Pulmonary artery endothelial cell (primary cell): ENCODE data around the gene IL1B. TPM values are rescaled to one million over a fixed set of nuclear protein-coding genes. Genes with fewer than 3 reads are reported as not detected.
"Not testable (repeated sequence)": the region's sequence is repeated elsewhere in the genome, so short reads cannot be mapped to it uniquely, and the experiment has no call there.

Experiments used
- DNase-seq: peaks from one replicate; pipeline ENCODE4 v3.0.0-alpha.2; 2011; ENCODE audit warnings: low read depth, low spot score
- total RNA-seq: library from RNA; depleted of rRNA; stranded (reverse); fragments of >200 nt; gene quantifications from 2 replicates; pipeline ENCODE4 v1.2.3, GENCODE V29; 2014

Gene IL1B
- total RNA-seq = 0.46 TPM in 1 of 2 replicates, not detected in the other

- DNase-seq = peak; percentile 24
Observed at GRCh38 chr2:112836695-112837117, at the start of gene IL1B. IL1B (minus strand) TSS chr2:112836779; CDS start chr2:112836229, 550 bp downstream.

DNA sequence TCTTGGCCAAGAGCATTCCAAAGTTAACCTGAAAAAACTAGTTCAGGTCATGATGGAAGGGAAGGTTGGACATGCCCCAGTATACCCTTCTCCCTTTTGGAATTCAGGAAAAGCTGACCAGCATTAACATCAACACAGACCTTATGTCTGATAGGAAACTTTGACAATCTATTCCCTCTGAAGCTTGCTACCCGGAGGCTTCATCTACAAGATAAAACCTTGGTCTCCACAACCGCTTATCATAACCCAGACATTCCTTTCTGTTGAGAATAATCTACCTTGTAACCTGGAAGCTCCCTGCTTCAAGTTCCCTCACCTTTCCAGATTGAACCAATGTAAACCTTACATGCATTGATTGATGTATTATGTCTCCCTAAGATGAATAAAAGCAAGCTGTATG, 49.7 kb upstream of the IL1B start:
- no peak for DNase-seq

DNA sequence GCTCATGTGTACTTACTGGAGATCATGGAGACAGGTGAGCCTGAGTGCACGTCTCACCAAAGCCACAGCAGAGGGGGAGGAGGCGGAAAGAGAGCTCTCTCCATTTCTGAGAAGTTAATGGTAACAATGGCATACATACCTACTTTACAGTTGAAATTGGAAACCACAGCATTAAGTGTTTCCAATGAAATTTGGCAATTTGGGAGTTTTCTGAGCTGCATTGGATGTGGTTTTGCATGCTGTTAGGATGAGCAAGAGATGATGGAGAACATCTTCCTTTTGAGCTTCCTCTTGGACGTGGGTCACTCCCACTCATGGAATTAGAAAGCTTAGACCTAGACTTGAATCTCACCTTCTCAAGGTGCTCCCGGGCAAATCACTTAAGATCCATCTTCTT, 48.9 kb upstream of the IL1B start:
- DNase-seq = no peak

GRCh38 chr2:112884869-112885505, 48.4 kb upstream of the IL1B start:
- DNase-seq = no peak

DNA sequence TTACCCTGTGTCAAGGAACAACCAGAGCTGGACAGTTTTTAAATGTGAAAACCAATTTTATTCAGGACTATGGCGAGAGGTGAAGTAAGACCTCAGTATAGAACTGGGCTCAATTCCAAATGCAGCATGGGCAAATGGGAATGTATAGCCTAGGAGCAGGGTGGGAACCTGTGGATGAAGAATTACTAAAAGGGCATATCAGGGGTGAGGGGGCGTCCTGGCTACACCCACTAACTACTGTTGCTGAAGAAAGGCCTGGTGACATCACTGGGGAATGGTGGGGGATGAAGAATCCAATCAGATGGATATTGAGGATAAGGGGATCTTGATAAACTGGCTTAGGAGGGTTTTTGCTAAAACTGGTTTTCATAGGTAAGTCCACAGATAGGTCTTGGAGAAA, 47.1 kb upstream of the IL1B start:
- no peak for DNase-seq

GRCh38 chr2:112881217-112881985, 44.8 kb upstream of the IL1B start:
- DNase-seq = peak; percentile 45

- no peak for DNase-seq
Observed at GRCh38 chr2:112880696-112881095, 44.1 kb upstream of the IL1B start.

- no peak for DNase-seq
Observed at GRCh38 chr2:112880091-112880531, 43.5 kb upstream of the IL1B start.

GRCh38 chr2:112879491-112880041, 43.0 kb upstream of the IL1B start:
- no peak for DNase-seq

GRCh38 chr2:112877423-112877822, 40.8 kb upstream of the IL1B start:
- DNase-seq = no peak

- no peak for DNase-seq
Observed at GRCh38 chr2:112876971-112877361, 40.4 kb upstream of the IL1B start.

DNA sequence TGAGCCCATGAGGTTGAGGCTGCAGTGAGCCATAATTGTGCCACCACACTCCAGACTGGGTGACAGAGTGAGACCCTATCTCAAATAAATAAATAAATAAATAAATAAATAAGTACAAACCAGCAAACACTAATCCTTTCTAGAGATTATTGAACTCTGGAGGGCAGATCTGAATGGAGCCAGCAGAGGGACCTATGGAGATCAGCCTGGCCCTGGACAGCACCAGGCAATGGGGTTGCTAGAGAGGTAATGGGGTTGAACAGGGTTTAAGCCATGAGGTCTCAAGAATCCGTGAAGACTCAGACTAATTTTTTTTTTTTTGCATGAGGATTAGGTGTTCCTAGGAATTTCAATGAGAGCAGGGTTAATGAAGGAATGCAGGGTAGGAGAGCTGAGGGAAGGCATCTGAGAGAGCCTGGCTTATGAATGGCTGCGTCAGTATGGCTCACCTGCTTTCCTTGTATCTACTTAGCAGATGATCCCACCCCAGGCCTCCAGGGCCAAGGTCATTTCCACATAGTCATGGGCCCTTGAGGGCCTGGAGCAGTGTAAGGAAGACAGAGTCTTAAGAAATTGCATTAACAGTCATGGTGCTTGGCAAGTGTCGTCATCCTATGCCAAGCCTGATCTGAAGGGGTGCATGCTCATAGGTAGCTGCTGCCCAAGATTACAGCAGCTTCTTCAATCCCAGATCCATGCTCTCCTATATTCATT, 39.8 kb upstream of the IL1B start:
- DNase-seq = no peak

GRCh38 chr2:112870841-112871835, 34.6 kb upstream of the IL1B start:
- no peak for DNase-seq

- no peak for DNase-seq
Observed at GRCh38 chr2:112869258-112869842, 32.8 kb upstream of the IL1B start.

- DNase-seq = no peak
Observed at GRCh38 chr2:112867701-112868631, 31.4 kb upstream of the IL1B start.

DNA sequence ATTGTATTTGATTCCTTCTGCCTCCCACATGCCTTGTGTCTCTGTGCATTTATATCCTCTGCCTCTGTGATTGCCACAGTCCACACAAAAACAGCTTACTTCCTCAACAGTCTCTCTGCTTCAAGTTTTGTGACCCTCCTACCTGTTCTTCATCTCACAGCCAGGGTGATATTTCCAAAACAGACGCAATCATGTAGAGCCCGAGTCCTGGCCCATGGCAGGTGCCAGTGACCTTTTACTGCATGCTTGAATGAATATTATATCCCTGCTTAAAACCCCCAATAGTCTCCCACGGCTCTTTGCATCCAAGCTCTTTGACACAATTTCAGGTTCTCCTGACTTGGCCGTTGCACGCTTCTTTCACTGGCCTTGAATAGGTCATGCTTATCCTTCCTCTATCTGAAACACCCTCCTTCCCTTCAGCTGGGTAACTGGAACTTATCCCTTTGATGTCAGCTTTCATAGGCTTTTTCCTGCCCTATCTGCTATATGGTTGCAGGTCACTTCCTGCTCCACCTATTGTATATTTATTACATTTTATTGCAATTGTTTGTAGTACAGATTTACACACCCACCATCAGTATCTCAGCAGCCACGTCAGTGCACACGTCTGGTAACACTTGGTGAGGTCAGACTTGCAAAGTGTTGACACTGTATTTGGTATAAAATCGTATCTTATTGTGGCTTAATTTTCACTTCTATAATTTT, 29.7 kb upstream of the IL1B start:
- no peak for DNase-seq

DNA sequence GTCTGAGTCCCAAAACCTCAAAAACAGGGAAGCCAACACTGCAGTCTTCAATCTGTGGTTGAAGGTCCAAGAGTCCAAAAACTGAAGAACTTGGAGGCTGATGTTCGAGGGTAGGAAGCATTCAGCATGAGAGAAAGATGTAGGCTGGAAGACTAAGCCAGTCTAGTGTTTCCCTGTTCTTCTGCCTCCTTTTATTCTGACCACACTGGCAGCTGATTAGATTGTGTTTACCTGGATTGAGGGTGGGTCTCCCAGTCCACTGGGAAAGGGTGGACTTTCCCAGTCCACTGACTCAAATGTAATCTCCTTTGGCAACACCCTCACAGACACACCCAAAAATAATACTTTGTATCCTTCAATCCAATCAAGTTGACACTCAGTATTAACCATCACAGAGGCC, 27.5 kb upstream of the IL1B start:
- no peak for DNase-seq

GRCh38 chr2:112859406-112860183, 23.0 kb upstream of the IL1B start:
- DNase-seq = not testable (repeated sequence)
